ENCODE measurements around the gene TPRG1L.

DNA sequence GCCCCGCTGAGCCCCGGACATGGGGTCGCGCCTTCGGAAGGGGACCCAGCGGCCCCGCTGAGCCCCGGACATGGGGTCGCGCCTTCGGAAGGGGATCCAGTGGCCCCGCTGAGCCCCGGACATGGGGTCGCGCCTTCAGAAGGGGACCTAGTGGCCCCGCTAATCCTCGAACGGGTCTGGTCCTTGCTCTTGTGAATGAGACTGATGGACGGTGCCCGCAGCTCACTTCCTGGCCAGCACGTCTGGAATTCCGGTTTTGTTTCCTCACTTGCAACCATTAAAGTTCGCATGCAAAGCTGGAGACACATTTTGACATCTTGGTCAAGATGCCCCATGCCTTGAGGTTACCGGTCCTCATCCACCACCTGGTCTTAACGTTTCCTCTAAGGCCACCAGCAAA is 19.5 kb downstream of the TPRG1L start:
- TF ChIP-seq GATA2 (IDR thresholded peaks at IDR 0.05; ENCODE audit: low read depth, low read length) (no peak), GATA3 (IDR thresholded peaks at IDR 0.05; ENCODE audit: low read depth, low read length) (no peak)

All from SH-SY5Y (cell line).